Measurements from ENCODE around the gene SRD5A1.
"Not testable (repeated sequence)": the region's sequence is repeated elsewhere in the genome, so short reads cannot be mapped to it uniquely, and the experiment has no call there.

The SRD5A1 gene

GRCh38 chr5:6645571-6646362, 12.5 kb downstream of the SRD5A1 start:
- DNase-seq, result not testable (repeated sequence)

GRCh38 chr5:6649186-6649585, 15.9 kb downstream of the SRD5A1 start:
- no peak for DNase-seq

- no peak for DNase-seq
Measured at GRCh38 chr5:6649681-6650080, 16.4 kb downstream of the SRD5A1 start.

GRCh38 chr5:6652025-6652424, 18.8 kb downstream of the SRD5A1 start:
- no peak for DNase-seq

GRCh38 chr5:6655432-6655831, 22.2 kb downstream of the SRD5A1 start:
- no peak for DNase-seq

- DNase-seq, result no peak
Measured at GRCh38 chr5:6656680-6657079, 23.4 kb downstream of the SRD5A1 start.

- DNase-seq, result no peak
Measured at GRCh38 chr5:6659941-6660684, 26.9 kb downstream of the SRD5A1 start.

- DNase-seq, result no peak
Measured at GRCh38 chr5:6660688-6661087, 27.4 kb downstream of the SRD5A1 start.

- no peak for DNase-seq
Measured at GRCh38 chr5:6666762-6667161, 33.5 kb downstream of the SRD5A1 start.

- no peak for DNase-seq
Measured at GRCh38 chr5:6667648-6668047, 34.4 kb downstream of the SRD5A1 start.

- not testable (repeated sequence) for DNase-seq
Measured at GRCh38 chr5:6668717-6669116, 35.5 kb downstream of the SRD5A1 start.

- no peak for DNase-seq
Measured at GRCh38 chr5:6673031-6673430, 39.8 kb downstream of the SRD5A1 start.

GRCh38 chr5:6673963-6674362, 40.7 kb downstream of the SRD5A1 start:
- no peak for DNase-seq

GRCh38 chr5:6674421-6674820, 41.2 kb downstream of the SRD5A1 start:
- DNase-seq, result no peak

- DNase-seq, result no peak
Measured at GRCh38 chr5:6674886-6675285, 41.6 kb downstream of the SRD5A1 start.

- no peak for DNase-seq
Measured at GRCh38 chr5:6675784-6676491, 42.7 kb downstream of the SRD5A1 start.

GRCh38 chr5:6676702-6677101, 43.5 kb downstream of the SRD5A1 start:
- no peak for DNase-seq

GRCh38 chr5:6678385-6678784, 45.1 kb downstream of the SRD5A1 start:
- DNase-seq, result no peak

GRCh38 chr5:6680922-6681321, 47.7 kb downstream of the SRD5A1 start:
- no peak for DNase-seq

- no peak for DNase-seq
Measured at GRCh38 chr5:6681682-6682081, 48.4 kb downstream of the SRD5A1 start.

- DNase-seq, result no peak
Measured at GRCh38 chr5:6682239-6682638, 49.0 kb downstream of the SRD5A1 start.

- no peak for DNase-seq
Measured at GRCh38 chr5:6683241-6683640, 50.0 kb downstream of the SRD5A1 start.

GRCh38 chr5:6684075-6684474, 50.8 kb downstream of the SRD5A1 start:
- DNase-seq, result no peak

- DNase-seq, result no peak
Measured at GRCh38 chr5:6686501-6686900, 53.3 kb downstream of the SRD5A1 start.
